Erythroblast (primary cell): ENCODE data around the gene YTHDF1.

Experiments
- GATA1 ChIP-seq: IDR thresholded peaks from 2 replicates; pipeline ENCODE4 v1.6.1; 2011; ENCODE audit warnings: low read depth, mild to moderate bottlenecking, control low read depth, low read length, moderate library complexity
- POLR2A ChIP-seq: IDR thresholded peaks from 2 replicates; pipeline ENCODE4 v1.6.1; 2011; ENCODE audit warnings: mild to moderate bottlenecking, low read length

DNA sequence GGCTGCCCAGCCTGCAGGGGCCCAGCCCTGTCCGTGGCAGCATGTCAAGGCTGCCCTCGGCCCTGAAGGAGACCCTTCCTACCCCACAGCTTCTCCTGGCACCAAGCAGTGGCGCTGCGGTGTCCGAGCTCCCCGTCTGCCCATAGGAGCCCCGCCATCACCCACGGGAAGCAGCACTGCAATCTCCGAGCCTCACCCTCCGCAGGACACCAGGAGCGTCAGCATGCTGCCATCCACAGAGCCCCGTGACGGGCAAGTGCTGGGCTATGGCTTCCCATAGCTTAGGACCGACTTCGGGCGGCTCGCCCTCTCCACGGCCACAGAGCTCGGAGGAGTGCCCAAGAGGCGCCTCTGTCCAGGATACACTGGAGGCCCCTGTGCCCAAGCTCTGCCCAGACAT, 25.1 kb downstream of the YTHDF1 start:
- TF ChIP-seq POLR2A (no peak), GATA1 (no peak)
